Left forelimb (tissue), 1 donor: Measurements from ENCODE around the gene IGF2R.

Source experiments
- DNase-seq: peaks from one replicate; pipeline ENCODE4 v3.0.0-alpha.2; 2018; ENCODE audit warnings: low spot score

The IGF2R gene

DNA sequence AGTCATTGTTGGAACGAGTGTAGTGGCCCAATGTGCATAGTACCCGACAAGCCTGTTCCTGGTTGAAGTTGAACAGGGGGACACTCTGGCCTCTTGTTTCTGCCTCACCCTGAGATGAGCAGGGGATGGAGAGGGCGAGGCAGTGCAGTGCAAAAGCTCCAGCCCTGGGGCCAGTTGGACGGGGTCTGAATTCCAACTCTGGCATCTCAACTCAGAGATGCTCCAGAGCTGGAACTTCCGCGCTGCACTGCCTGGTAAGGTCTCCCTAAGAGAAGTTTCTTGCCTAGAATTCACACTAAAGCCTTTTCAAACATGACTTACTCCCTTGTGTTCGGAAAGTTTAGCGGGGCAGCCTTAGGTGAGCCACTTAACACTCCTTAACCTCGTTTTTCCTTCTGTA, 80.5 kb downstream of the IGF2R start:
- DNase-seq: no peak

- DNase-seq: no peak
Measured at GRCh38 chr6:160050022-160050421, 81.1 kb downstream of the IGF2R start.

DNA sequence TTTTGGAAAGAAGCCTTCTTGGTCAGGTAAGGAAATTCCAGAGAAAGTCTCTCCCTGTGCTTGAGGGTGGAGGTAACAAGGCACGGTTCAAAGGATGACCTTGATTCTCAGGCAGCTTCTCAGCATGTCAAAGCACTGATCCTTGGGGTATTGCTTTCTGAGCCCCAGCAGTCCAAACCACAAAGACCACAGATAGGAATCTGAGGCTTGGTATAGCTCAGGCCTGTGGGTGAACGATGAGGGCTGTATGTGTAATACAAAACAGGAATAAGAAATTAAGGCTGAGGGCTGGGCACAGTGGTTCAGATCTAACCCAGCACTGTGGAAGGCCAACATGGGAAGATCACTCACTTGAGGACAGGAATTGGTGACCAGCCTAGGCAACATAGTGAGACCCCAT, 82.5 kb downstream of the IGF2R start:
- DNase-seq: no peak

- no peak for DNase-seq
Measured at GRCh38 chr6:160054271-160054670, 85.4 kb downstream of the IGF2R start.

- no peak for DNase-seq
Measured at GRCh38 chr6:160054913-160055312, 86.0 kb downstream of the IGF2R start.

DNA sequence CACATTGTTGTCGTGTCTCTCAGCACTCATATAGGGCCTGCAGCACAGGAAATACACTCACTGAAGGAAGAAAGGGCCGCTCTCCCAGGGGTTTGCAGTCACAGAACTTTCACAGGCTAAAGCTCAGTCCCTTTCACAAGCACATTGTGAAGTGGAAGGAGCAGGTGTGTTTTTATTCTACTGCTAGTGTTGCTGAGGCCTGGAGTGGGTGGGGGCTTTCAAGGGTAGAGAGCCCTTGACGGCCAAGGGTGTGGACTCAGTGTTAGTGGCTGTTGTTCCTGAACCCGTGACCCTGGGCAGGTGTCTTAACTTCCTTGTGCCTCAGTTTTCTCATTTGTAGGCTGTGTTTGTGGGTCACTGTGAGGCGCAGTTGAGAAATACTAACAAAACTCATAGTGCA, 86.5 kb downstream of the IGF2R start:
- DNase-seq: no peak

GRCh38 chr6:160055813-160056212, 86.9 kb downstream of the IGF2R start:
- DNase-seq: no peak

DNA sequence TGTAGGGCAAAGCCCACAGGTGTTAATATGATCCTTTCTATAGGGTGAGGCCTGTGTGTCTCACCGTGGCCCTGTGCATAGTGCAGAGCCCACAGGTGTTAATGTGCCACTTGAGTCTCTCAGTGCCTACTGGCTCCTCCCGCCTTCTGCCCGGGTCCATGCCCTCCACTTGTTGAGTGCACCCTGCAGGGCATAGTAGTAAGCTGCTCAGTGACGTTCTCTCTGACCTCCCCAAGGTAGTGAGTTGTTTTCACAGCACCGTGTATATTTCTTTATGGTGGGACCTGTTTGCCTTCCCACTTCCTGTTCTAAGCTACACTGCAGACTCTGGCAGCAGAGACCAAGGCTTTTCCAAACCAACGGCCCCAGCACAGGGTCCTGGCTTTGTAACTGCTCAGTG, 88.2 kb downstream of the IGF2R start:
- DNase-seq: no peak

DNA sequence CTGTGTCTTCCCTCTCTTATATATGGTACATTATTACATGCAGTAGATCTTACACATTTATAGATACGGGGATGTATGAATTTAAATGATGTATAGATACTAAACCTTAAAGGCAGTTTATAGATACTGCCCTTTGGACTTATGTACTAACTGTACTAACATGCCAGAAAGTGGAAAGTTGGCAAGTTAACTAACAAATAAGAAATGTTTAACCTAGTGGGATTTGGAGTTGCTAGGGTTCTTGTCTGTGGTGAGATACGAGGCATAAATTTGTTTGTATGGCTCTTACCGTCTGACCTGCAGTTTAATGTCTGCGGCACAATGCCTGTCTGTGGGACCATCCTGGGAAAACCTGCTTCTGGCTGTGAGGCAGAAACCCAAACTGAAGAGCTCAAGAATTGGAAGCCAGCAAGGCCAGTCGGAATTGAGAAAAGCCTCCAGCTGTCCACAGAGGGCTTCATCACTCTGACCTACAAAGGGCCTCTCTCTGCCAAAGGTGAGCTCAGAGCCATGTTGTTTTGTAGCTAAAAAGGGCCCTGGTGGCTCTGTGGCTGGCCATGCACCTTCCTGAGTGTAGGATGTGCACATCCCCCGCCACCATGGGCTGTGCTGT, 89.8 kb downstream of the IGF2R start:
- no peak for DNase-seq

GRCh38 chr6:160060221-160060620, 91.3 kb downstream of the IGF2R start:
- DNase-seq: no peak

- no peak for DNase-seq
Measured at GRCh38 chr6:160060920-160061447, 92.1 kb downstream of the IGF2R start.

DNA sequence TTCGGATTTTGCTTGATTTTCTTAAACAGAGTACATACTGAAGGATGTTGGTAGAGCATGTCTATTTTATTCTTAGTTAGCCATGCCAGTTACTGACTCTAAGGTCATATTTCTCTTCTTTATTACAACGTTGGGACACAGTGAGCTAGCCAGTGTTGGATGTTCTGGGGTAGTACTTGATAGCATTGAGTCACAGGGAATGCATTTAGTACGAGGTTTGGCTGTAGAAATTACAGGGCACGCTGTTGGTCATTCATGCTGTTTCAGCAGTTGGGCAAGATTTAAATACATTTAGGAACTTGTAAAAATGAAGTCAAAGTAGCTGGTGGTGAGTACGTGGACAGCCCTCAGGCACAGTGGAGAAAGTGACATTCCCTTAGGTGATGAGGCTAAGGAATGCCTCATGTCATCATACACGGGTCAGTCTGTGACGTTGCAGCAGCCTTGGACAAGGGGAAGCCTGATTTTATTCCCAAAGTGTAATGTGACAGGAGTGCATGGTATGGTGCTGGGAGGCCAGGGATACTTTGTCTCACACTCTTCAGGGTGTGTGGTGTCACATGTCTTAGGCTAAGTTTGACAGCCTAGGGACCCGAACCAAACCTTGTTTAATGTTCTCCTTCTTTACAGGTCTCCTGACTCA, 95.0 kb downstream of the IGF2R start:
- no peak for DNase-seq

- no peak for DNase-seq
Measured at GRCh38 chr6:160065200-160065599, 96.3 kb downstream of the IGF2R start.

DNA sequence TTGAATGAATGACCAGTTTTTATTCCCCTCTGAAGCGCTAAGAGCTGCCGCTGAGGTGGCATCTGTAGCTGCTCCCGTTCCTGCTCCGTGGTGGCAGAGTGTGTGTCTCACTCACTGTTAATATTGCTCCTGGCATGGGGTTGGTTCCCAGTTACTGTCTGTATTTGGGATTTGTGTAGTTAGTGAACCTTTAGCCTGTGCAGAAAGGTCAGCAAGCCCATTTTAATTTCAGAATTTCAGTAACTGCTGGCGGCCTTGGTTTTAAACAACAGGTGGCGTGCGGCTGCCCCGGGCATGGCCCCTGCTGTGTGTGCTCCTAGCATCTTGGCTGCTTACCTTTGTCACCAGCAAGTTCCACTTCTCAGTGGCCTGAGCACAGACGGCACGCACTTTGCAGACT, 98.7 kb downstream of the IGF2R start:
- DNase-seq: no peak

GRCh38 chr6:160068346-160068745, 99.5 kb downstream of the IGF2R start:
- no peak for DNase-seq

- DNase-seq: no peak
Measured at GRCh38 chr6:160069050-160069454, 100.2 kb downstream of the IGF2R start.

- DNase-seq: no peak
Measured at GRCh38 chr6:160069459-160069858, 100.6 kb downstream of the IGF2R start.

DNA sequence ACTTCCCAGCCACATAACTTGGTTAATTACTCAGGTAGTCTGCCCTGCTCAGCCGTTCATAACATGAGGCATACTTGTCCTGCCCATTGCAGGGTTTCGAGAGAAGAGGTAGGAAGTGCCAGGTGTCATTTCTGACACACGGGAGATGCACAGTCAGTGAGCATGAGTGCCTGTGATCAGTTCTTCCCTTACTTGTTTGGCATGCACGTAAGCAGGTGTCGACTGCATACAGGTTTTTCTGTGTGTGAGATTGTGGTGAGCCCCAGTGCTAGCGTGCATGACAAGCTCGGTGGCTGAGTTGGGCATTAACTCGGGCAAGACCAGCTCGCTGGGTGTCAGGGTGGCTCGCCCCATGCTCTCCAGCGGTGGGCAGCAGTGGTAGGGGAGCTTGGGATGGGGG, 101.5 kb downstream of the IGF2R start:
- DNase-seq: no peak

DNA sequence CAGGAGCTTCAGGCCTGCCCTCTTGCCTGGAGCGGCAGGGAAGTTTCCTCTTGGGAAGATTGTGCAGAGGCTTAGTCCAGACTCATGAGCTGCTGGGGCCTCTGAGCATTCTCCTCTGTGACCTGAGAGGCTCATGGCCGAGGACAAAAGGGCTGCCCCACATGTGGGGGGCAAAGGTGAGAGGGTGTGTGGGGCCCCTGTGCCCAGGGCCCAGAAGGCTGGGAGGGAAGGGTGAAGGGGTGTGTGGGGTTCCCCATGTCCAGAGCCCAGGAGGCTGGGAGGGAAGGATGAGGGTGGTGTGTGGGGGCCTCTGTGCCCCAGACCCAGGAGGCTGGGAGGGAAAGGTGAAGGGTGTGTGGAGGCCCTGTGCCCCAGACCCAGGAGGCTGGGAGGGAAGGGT, 101.9 kb downstream of the IGF2R start:
- DNase-seq: no peak

DNA sequence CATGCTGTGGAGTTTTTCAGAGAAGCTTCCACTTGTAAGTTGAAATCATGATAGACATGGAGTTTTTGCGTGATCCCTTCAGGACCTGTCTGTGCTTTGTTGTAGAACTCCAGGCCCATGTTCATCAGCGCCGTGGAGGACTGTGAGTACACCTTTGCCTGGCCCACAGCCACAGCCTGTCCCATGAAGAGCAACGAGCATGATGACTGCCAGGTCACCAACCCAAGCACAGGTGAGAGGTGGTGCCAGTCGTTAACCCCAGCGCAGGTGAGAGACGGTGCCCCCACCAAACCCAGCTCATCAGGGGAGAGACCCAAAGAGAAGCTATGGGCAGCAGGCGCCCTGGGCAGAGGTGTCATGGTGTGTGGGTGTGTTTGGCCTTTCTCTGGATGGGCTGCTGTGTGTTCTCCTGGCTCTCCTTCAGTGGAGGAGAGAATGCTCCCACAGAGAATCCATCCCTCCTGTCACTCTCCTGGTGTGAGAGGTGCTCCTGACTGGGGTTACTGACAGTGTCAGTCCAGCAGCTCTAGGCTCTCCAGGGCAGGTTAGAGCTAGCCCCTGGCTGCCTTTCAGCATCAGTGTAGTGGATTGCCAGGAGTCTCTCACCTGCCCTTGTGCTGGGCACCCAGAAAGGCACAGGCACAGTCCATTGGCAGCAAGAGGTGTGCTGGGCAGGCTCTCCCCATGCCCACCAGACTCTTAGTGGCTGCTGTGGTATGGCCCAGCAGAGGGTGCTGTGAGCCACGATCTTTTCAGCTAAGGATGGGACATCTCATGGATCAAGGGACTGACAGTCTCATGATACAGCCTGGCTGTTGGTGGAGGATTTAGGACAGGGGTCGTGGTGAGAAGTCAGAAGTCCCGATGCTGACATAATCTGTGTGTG, 103.2 kb downstream of the IGF2R start:
- no peak for DNase-seq

DNA sequence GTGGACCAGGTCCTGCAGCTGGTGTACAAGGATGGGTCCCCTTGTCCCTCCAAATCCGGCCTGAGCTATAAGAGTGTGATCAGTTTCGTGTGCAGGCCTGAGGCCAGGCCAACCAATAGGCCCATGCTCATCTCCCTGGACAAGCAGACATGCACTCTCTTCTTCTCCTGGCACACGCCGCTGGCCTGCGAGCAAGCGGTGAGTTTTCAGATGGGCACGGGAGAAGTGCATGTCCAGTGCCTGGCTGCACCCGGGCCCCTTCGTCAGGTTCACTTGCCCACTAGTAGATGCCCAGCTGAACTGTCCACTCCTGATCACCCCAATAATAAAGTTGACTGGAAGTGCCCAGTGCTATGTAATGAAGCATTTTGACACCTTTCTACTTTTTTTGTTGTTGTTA, 104.4 kb downstream of the IGF2R start:
- DNase-seq: no peak

GRCh38 chr6:160076009-160076408, 107.1 kb downstream of the IGF2R start:
- DNase-seq: no peak

DNA sequence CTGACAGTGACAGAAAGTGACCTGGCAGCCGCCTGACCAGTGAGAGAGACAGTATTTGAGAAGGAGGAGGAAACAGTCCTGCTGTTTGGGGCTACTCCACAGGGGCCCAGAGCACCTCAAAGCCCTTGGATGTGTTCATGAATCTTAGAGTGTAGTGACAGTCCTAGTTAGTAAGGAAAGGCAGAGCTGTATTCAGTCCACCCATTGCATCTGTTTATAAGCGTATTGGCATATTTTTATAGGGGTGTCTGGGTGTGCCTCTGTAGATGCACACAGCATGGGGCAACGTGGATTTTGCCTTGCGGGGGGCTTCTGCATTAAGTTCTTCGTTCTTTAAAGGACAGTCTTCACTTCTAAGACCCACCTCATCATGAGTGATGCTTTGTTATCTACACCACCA, 108.1 kb downstream of the IGF2R start:
- DNase-seq: no peak
